WERI-Rb-1 (cell line): ENCODE data around the gene SNX30.

Source experiments
- DNase-seq: peaks from one replicate; pipeline ENCODE4 v3.0.0-alpha.2; 2020
- H3K27ac ChIP-seq: fragments of 250-450 bp; sonication (Bioruptor Pico); 2 replicates; pipeline ENCODE4 v1.5.1; 2020; ENCODE audit warnings: mild to moderate bottlenecking, moderate library complexity
- H3K27me3 ChIP-seq: fragments of 250-450 bp; sonication (Bioruptor Pico); 2 replicates; pipeline ENCODE4 v1.5.1; 2021; ENCODE audit warnings: mild to moderate bottlenecking, low read depth, moderate library complexity; ENCODE audit not compliant: insufficient read depth, severe bottlenecking
- H3K36me3 ChIP-seq: fragments of 250-450 bp; sonication (Bioruptor Pico); 2 replicates; pipeline ENCODE4 v1.5.1; 2020; ENCODE audit warnings: mild to moderate bottlenecking, moderate library complexity
- H3K4me3 ChIP-seq: 2 replicates; pipeline ENCODE4 v1.5.1; 2011; ENCODE audit warnings: low read depth, mild to moderate bottlenecking, control low read depth, low read length
- H3K9me3 ChIP-seq: fragments of 250-450 bp; sonication (Bioruptor Pico); 2 replicates; pipeline ENCODE4 v1.5.1; 2021; ENCODE audit warnings: mild to moderate bottlenecking, moderate library complexity; ENCODE audit not compliant: severe bottlenecking
- CTCF ChIP-seq: IDR thresholded peaks from 2 replicates; pipeline ENCODE4 v1.5.1; 2011; ENCODE audit warnings: low read depth, mild to moderate bottlenecking, control low read depth, inconsistent platforms, low read length

Gene SNX30

GRCh38 chr9:112780450-112781036, 30.0 kb downstream of the SNX30 start:
- DNase-seq, result no peak
- H3K4me3 ChIP-seq, result no peak overlapping the region
- no peaks in the 10 kb centered on the region for H3K9me3 ChIP-seq
- H3K27me3 ChIP-seq, result no peaks in the 10 kb centered on the region
- H3K27ac ChIP-seq, result no peak overlapping the region
- no peaks in the 10 kb centered on the region for H3K36me3 ChIP-seq
- no peak for TF ChIP-seq CTCF

GRCh38 chr9:112782218-112782617, 31.7 kb downstream of the SNX30 start:
- Histone ChIP-seq H3K4me3 (no peak overlapping the region), H3K36me3 (no peaks in the 10 kb centered on the region), H3K9me3 (no peaks in the 10 kb centered on the region), H3K27ac (no peak overlapping the region), H3K27me3 (no peaks in the 10 kb centered on the region)
- no peak for DNase-seq
- TF ChIP-seq CTCF, result no peak

- Histone ChIP-seq H3K27ac (no peak overlapping the region), H3K4me3 (no peak overlapping the region), H3K9me3 (no peaks in the 10 kb centered on the region), H3K36me3 (no peaks in the 10 kb centered on the region), H3K27me3 (no peaks in the 10 kb centered on the region)
- no peak for TF ChIP-seq CTCF
- no peak for DNase-seq
Measured at GRCh38 chr9:112783551-112783954, 33.0 kb downstream of the SNX30 start.

GRCh38 chr9:112784020-112784785, 33.6 kb downstream of the SNX30 start:
- H3K27ac ChIP-seq, result no peak overlapping the region
- DNase-seq, result peak; percentile 68

GRCh38 chr9:112785986-112786385, 35.4 kb downstream of the SNX30 start:
- no peak for DNase-seq
- Histone ChIP-seq H3K4me3 (no peak overlapping the region), H3K36me3 (no peaks in the 10 kb centered on the region), H3K9me3 (no peaks in the 10 kb centered on the region), H3K27ac (no peak overlapping the region), H3K27me3 (no peaks in the 10 kb centered on the region)
- no peak for TF ChIP-seq CTCF

More at GRCh38 chr9:112784020-112784785, 33.6 kb downstream of the SNX30 start:
- Histone ChIP-seq H3K9me3 (no peaks in the 10 kb centered on the region), H3K4me3 (peak overlapping the region; percentile 10; the same call in 1 of the 2 replicates), H3K27me3 (no peaks in the 10 kb centered on the region), H3K36me3 (no peaks in the 10 kb centered on the region)
- no peak for TF ChIP-seq CTCF
